HG02938 (cell line): ENCODE measurements around the gene BAD.
A peak's percentile ranks its signal among the peaks of the same experiment; 100 is the strongest.

ENCODE experiments used
- ATAC-seq: cut with Tn5 transposase; IDR thresholded peaks from one replicate; pipeline ENCODE4 v1.9.1; 2021; ENCODE audit warnings: mild to moderate bottlenecking, moderate library complexity; ENCODE audit not compliant: unreplicated experiment

Gene BAD

GRCh38 chr11:64232967-64233315 lies 51.5 kb downstream of the BAD start:
- ATAC-seq = no peak

GRCh38 chr11:64232182-64232966 lies 52.1 kb downstream of the BAD start:
- ATAC-seq = no peak

- ATAC-seq = no peak
These were observed 52.9 kb downstream of the BAD start for GRCh38 chr11:64231546-64231945.

DNA sequence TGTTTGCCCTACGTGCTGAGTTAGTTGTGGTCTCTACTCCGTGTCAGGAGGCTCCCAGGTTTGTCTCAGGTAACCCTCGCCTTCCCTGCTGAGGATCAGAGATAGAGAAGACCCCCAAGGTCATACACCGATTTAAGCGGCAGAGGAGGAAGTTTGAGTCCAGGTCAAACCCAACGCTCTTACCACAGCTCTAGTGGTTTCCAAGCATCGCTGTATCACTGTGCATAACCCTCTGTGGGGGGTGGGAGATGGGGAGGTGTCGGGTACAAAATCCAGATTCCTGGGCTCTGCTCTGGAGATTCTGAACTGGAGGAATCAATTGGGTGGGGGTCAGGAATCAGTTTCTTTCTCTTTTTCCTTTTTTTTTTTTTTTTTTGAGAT lies 53.5 kb downstream of the BAD start:
- no peak for ATAC-seq

- peak; percentile 43 for ATAC-seq
These were observed 54.1 kb downstream of the BAD start, which contains the start of gene DNAJC4 for GRCh38 chr11:64230171-64230984. Gene DNAJC4, plus strand, starts transcription at chr11:64230548. Its CDS starts 307 bp downstream, at chr11:64230855.

GRCh38 chr11:64229744-64230170 lies 54.7 kb downstream of the BAD start:
- no peak for ATAC-seq

- ATAC-seq = no peak
These were observed 55.2 kb downstream of the BAD start for GRCh38 chr11:64229090-64229743.

DNA sequence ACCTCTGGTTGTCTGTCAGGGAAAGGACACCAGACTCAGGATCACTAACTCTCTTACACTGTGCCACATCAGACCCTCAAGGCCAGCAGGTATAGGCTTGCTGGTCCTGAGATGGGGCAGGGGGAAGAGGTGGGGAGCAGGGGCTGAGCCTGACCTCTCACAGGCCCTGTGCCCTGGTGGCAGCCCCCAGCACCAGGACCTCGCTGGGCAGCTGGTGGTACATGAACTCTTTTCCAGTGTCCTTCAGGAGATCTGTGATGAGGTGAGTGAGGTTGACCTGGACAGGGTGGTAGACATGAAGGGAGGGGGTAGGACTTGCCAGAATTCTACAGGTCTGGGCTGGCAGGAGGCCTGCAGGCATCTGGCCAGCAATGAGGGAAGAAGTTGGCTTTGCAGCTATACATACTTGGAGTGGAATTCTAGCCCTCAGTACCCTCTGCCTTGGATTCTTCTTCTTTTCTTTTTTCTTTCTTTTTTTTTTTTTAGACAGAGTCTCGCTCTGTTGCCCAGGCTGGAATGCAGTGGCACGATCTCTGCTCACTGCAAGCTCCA lies 57.0 kb downstream of the BAD start:
- ATAC-seq = no peak

- no peak for ATAC-seq
These were observed 57.9 kb downstream of the BAD start for GRCh38 chr11:64226507-64227051.

GRCh38 chr11:64225608-64226506 lies 58.6 kb downstream of the BAD start, which contains the start of the genes NUDT22 and TRPT1:
Gene NUDT22, plus strand, starts transcription at chr11:64226274. Its CDS starts 379 bp downstream, at chr11:64226653.
Gene TRPT1, minus strand, starts transcription at chr11:64226186. Its CDS starts 326 bp downstream, at chr11:64225860.
- no peak for ATAC-seq

DNA sequence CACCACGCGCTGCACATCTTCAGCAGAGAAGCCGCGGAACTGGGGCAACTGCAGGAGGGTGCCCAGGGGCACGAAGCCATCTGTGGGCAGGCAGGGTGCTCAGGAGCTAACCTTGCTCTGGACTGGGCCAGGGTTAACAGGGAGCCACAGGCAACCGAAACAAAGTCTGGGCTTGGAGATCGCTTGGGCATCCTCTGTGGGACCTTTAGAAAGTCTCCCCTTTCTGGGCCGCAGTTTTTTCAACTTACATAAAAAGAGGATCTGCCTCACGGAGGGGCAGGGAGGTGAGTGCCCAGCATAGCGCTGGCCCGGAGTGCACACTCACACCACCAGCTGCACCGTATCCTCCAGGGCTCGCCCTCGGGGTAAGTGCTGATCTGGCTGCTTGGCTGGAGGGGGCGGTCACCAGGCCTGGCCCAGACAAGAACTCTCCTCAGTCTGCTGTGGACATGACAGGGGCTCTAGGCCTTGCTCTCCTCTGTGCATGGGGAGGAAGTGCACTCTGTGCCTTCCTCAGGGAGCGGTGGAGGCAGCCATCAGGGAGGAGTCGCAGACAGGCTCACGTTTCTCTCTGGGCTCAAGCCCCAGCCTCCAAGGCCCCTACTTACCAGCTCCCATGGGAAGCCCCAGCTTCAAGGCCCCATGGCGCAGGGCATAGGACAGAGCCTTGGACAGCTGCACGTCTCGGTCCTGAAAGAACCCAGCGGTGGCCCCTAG lies 59.4 kb downstream of the BAD start:
- ATAC-seq = no peak

DNA sequence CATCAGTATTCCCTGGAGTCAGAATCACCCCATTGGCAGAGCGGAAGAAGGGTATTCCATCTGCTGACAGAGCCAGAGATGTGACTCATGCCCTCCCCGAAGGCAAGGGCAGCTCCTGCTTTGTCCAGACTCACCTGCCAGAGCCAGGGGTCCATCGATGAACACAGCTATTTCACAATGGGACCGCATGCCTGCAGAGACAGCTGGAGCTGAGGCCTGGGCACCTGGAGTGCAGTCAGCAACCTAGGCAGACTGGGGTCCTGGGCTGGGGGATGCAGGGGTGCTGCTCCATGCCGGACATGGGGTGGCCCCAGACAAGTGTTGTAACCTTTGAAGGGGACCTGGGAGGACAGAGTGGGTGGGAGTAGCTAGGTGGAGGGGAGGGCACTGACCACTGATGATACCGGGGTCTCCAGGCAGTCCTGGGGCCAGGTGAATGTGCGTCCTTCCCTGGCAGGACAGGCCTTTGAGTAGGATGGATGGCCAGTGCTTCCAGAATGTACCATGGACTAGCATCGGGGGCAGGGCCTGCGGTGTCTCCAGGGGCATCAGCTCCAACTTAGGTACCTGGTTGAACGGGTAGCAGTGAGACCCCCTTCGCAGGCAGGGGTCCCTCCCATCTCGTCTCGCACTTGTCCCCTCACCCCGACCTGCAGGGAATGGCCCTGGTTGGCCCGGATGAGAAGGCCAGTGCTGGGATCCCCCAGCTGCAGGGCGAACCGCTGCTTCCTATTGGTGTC lies 60.1 kb downstream of the BAD start:
- ATAC-seq = no peak

- no peak for ATAC-seq
These were observed 61.3 kb downstream of the BAD start for GRCh38 chr11:64223001-64223651.

GRCh38 chr11:64222651-64223000 lies 61.8 kb downstream of the BAD start:
- no peak for ATAC-seq

- no peak for ATAC-seq
These were observed 63.7 kb downstream of the BAD start for GRCh38 chr11:64220798-64221197.

GRCh38 chr11:64220271-64220670 lies 64.2 kb downstream of the BAD start:
- no peak for ATAC-seq
